ENCODE data around the gene SEC23IP. TPM values are rescaled to one million over a fixed set of nuclear protein-coding genes. Genes with fewer than 3 reads are reported as not detected.
"Not testable (repeated sequence)": the region's sequence is repeated elsewhere in the genome, so short reads cannot be mapped to it uniquely, and the experiment has no call there.

SEC23IP gene
- total RNA-seq, 2 experiments from 2014 or later = 49.0 to 55.2 TPM

- intact Hi-C loops (cut with micrococcal nuclease) = no loop called here
- no peaks in the 10 kb centered on the region for H3K27me3 Mint-ChIP-seq (ENCODE audit: low read depth)
- peaks cover 60% of the 10 kb centered on the region for H3K4me1 Mint-ChIP-seq (ENCODE audit: low read depth)
- no peaks in the 10 kb centered on the region for H3K9me3 Mint-ChIP-seq
- H3K36me3 Mint-ChIP-seq (ENCODE audit: low read depth) = peaks cover 30% of the 10 kb centered on the region
- no peak overlapping the region for H3K4me3 Mint-ChIP-seq
- no peak overlapping the region for H3K27ac Mint-ChIP-seq
- DNase-seq = no peak
- CTCF ChIA-PET = interaction anchor here (0.6 to 1.4 kb wide), 3 partner anchors 9 to 179 kb away, joined by 3 to 5 read pairs (median 3); no protein-coding TSS in a partner anchor
Observed at GRCh38 chr10:119862524-119862923, 30.0 kb upstream of the SEC23IP start.

DNA sequence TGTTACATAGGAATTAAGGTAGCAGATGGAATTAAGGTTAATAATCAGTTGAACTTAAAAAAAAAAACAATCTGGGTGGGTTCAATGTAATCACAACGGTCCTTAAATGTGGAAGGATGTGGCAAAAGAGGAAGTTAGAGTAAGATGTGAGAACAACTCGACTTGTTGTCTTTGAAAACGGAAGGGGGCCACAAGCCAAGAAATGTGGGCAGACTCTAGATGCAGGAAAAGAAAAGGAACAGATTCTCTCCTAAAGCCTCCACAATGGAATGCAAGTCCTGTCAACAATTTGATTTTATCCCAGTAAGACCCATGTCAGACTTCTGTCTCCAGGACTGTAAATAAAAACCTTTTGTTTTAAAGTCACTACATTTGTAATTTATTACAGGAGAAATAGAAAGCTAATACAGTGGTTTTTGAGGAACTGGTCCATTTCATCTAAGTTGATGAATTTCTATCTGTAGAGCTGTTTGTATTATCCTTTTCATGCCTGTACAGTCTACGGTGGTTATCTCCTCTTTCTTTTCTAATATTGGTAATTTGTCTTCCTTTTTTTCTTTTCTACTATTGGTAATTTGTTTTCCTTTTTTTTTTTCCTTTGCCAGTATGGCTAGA, 28.5 kb upstream of the SEC23IP start:
- intact Hi-C loops (cut with micrococcal nuclease) = no loop called here
- CTCF ChIA-PET = interaction anchor here (0.8 to 1.0 kb wide), 2 partner anchors 9 to 178 kb away, joined by 3 to 4 read pairs; no protein-coding TSS in a partner anchor
- peaks cover 29% of the 10 kb centered on the region for H3K36me3 Mint-ChIP-seq (ENCODE audit: low read depth)
- H3K27me3 Mint-ChIP-seq (ENCODE audit: low read depth) = no peaks in the 10 kb centered on the region
- no peak for DNase-seq
- H3K27ac Mint-ChIP-seq = no peak overlapping the region
- no peak overlapping the region for H3K4me3 Mint-ChIP-seq
- no peaks in the 10 kb centered on the region for H3K9me3 Mint-ChIP-seq
- peaks cover 70% of the 10 kb centered on the region for H3K4me1 Mint-ChIP-seq (ENCODE audit: low read depth)

- no peak for DNase-seq
- H3K9me3 Mint-ChIP-seq = no peaks in the 10 kb centered on the region
- intact Hi-C loops (cut with micrococcal nuclease) = no loop called here
- no peak overlapping the region for H3K4me3 Mint-ChIP-seq
- H3K36me3 Mint-ChIP-seq (ENCODE audit: low read depth) = peaks cover 26% of the 10 kb centered on the region
- CTCF ChIA-PET = no interaction called here
- no peak overlapping the region for H3K27ac Mint-ChIP-seq
- H3K27me3 Mint-ChIP-seq (ENCODE audit: low read depth) = no peaks in the 10 kb centered on the region
- peaks cover 68% of the 10 kb centered on the region for H3K4me1 Mint-ChIP-seq (ENCODE audit: low read depth)
Observed at GRCh38 chr10:119865699-119866240, 26.8 kb upstream of the SEC23IP start.

DNA sequence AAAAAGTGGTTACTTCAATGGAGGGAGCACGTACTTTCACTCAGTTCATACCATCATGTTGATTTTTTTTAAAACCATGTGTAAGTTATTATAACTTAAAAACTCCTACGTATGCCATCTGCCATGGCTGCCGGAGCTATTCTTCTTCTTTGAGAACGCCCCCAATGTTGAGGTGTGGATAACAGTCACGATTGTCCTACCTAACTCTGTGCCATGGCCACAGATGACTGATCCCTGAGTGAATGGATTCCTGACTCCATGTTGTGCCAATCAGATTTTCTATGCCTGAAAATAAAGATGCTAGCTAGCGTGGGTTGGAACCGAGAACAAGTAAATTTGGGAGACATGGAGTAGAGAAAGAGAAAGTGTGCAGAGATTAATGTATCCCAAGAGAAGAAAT, 25.2 kb upstream of the SEC23IP start:
- no peak overlapping the region for H3K4me3 Mint-ChIP-seq
- no peaks in the 10 kb centered on the region for H3K27me3 Mint-ChIP-seq (ENCODE audit: low read depth)
- peaks cover 66% of the 10 kb centered on the region for H3K4me1 Mint-ChIP-seq (ENCODE audit: low read depth)

GRCh38 chr10:119869398-119869797, 23.1 kb upstream of the SEC23IP start:
- H3K27me3 Mint-ChIP-seq (ENCODE audit: low read depth); intact Hi-C loops (cut with micrococcal nuclease); H3K9me3 Mint-ChIP-seq; H3K27ac Mint-ChIP-seq; DNase-seq: not testable (repeated sequence)
- Mint-ChIP-seq H3K4me3 (peak overlapping the region; percentile 7), H3K36me3 (ENCODE audit: low read depth) (peaks cover 21% of the 10 kb centered on the region), H3K4me1 (ENCODE audit: low read depth) (peaks cover 61% of the 10 kb centered on the region)
- CTCF ChIA-PET = interaction anchor here (1.5 kb wide), 1 partner anchor 10 kb away, joined by 8 read pairs; no protein-coding TSS in a partner anchor

More for the DNA sequence above, 25.2 kb upstream of the SEC23IP start:
- intact Hi-C loops (cut with micrococcal nuclease) = no loop called here
- CTCF ChIA-PET = interaction anchor here (0.6 to 1.9 kb wide), 4 partner anchors 8 to 283 kb away, joined by 3 to 9 read pairs (median 4); no protein-coding TSS in a partner anchor
- no peaks in the 10 kb centered on the region for H3K9me3 Mint-ChIP-seq
- no peak overlapping the region for H3K27ac Mint-ChIP-seq
- H3K36me3 Mint-ChIP-seq (ENCODE audit: low read depth) = peaks cover 26% of the 10 kb centered on the region
- DNase-seq = no peak

- intact Hi-C loops (cut with micrococcal nuclease) = loop anchor here (1.0 to 2.0 kb wide), 7 partner anchors 13 to 1117 kb away; partner anchors contain the start of genes CACUL1, RGS10 and TIAL1
- H3K9me3 Mint-ChIP-seq = no peaks in the 10 kb centered on the region
- peak; percentile 68 for DNase-seq
- no peaks in the 10 kb centered on the region for H3K27me3 Mint-ChIP-seq (ENCODE audit: low read depth)
- H3K4me3 Mint-ChIP-seq = peak overlapping the region; percentile 83
- peak overlapping the region; percentile 86 for H3K27ac Mint-ChIP-seq
- H3K36me3 Mint-ChIP-seq (ENCODE audit: low read depth) = peaks cover 7% of the 10 kb centered on the region
- H3K4me1 Mint-ChIP-seq (ENCODE audit: low read depth) = peaks cover 44% of the 10 kb centered on the region
- CTCF ChIA-PET = interaction anchor here (0.5 to 3.4 kb wide), 11 partner anchors 9 to 240 kb away, joined by 3 to 28 read pairs (median 3); partner anchors contain the start of gene SEC23IP
Observed at GRCh38 chr10:119871881-119872609, 20.5 kb upstream of the SEC23IP start.

GRCh38 chr10:119872610-119872859, 20.0 kb upstream of the SEC23IP start, which contains the start of gene MCMBP:
MCMBP (minus strand) TSS chr10:119872843; CDS start chr10:119872584, 259 bp downstream.
- H3K9me3 Mint-ChIP-seq = no peaks in the 10 kb centered on the region
- CTCF ChIA-PET = interaction anchor here (0.9 to 3.4 kb wide), 4 partner anchors 11 to 122 kb away, joined by 3 to 28 read pairs (median 8); no protein-coding TSS in a partner anchor
- H3K27me3 Mint-ChIP-seq (ENCODE audit: low read depth) = no peaks in the 10 kb centered on the region
- peaks cover 41% of the 10 kb centered on the region for H3K4me1 Mint-ChIP-seq (ENCODE audit: low read depth)
- intact Hi-C loops (cut with micrococcal nuclease) = loop anchor here (1.0 to 2.0 kb wide), 6 partner anchors 46 to 1118 kb away; partner anchors contain the start of genes CACUL1, RGS10 and TIAL1
- peak within 1 kb of the TSS; percentile 86 for H3K27ac Mint-ChIP-seq
- peak within 1 kb of the TSS; percentile 83 for H3K4me3 Mint-ChIP-seq
- peaks cover 5% of the 10 kb centered on the region for H3K36me3 Mint-ChIP-seq (ENCODE audit: low read depth)
- DNase-seq = no peak

- no peaks in the 10 kb centered on the region for H3K27me3 Mint-ChIP-seq (ENCODE audit: low read depth)
- DNase-seq = peak; percentile 84
- peaks cover 5% of the 10 kb centered on the region for H3K36me3 Mint-ChIP-seq (ENCODE audit: low read depth)
- peak overlapping the region; percentile 83 for H3K4me3 Mint-ChIP-seq
- intact Hi-C loops (cut with micrococcal nuclease) = loop anchor here (1.0 to 2.0 kb wide), 8 partner anchors 19 to 1118 kb away; partner anchors contain the start of genes CACUL1, RGS10, SEC23IP and TIAL1
- peaks cover 38% of the 10 kb centered on the region for H3K4me1 Mint-ChIP-seq (ENCODE audit: low read depth)
- H3K27ac Mint-ChIP-seq = peak overlapping the region; percentile 84
- CTCF ChIA-PET = interaction anchor here (0.9 to 3.4 kb wide), 6 partner anchors 8 to 122 kb away, joined by 3 to 28 read pairs (median 4); no protein-coding TSS in a partner anchor
- H3K9me3 Mint-ChIP-seq = no peaks in the 10 kb centered on the region
Observed at GRCh38 chr10:119872860-119873681, 19.5 kb upstream of the SEC23IP start.

- Mint-ChIP-seq H3K27me3 (ENCODE audit: low read depth) (no peaks in the 10 kb centered on the region), H3K9me3 (no peaks in the 10 kb centered on the region), H3K4me3 (no peak overlapping the region), H3K36me3 (ENCODE audit: low read depth) (no peaks in the 10 kb centered on the region), H3K27ac (no peak overlapping the region), H3K4me1 (ENCODE audit: low read depth) (peaks cover 6% of the 10 kb centered on the region)
- DNase-seq = no peak
- CTCF ChIA-PET = no interaction called here
- intact Hi-C loops (cut with micrococcal nuclease) = no loop called here
Observed at GRCh38 chr10:119878524-119878923, 14.0 kb upstream of the SEC23IP start.

DNA sequence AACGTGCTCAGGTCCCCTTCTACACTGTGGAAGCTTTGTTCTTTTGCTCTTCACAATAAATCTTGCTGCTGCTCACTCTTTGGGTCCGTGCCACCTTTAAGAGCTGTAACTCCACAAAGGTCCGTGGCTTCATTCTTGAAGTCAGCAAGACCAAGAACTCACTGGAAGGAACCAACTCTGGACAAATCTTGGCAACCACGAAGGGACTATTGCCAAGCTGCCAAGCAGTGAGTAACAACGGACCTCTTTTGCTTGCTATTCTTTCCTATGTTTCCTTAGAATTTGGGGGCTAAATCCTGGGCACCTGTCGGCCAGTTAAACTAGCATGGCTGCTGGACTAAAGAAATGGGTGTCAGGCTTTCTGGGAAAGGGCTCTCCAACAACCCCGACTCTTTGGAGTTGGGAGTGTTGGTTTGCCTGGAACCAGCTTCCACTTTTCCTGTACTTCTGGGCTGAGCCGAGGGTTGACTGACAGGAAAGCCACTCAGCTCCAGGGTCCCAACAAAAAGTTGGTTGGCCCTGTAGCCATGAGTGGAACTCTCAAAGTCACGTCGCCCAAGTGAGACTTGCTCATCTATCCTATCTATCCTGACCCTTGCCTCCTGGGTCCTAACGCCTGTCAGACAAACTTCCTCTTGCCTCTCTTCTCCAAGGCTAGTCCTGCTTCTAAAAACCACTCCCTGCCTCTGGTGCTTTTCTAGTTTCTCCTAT, 8.5 kb upstream of the SEC23IP start:
- intact Hi-C loops (cut with micrococcal nuclease); H3K27ac Mint-ChIP-seq; H3K4me1 Mint-ChIP-seq (ENCODE audit: low read depth); H3K36me3 Mint-ChIP-seq (ENCODE audit: low read depth); DNase-seq; H3K27me3 Mint-ChIP-seq (ENCODE audit: low read depth); H3K9me3 Mint-ChIP-seq; H3K4me3 Mint-ChIP-seq: not testable (repeated sequence)
- CTCF ChIA-PET = interaction anchor here (0.8 to 1.2 kb wide), 3 partner anchors 8 to 333 kb away, joined by 3 read pairs; partner anchors contain the start of genes MCMBP and SEC23IP

DNA sequence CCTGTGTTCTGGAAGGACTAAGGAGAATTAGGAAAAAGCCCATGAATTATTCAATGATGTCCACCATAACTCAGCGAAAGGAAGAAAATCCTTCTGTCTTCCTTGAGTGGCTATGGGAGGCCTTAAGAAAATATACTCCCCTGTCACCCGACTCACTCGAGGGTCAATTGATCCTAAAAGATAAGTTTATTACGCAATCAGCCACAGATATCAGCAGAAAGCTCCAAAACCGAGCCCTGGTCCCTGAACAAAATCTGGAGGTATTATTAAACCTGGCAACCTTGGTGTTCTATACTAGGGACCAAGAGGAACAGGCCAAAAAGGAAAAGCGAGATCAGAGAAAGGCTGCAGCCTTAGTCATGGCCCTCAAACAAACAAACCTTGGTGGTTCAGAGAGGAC, 6.5 kb upstream of the SEC23IP start:
- intact Hi-C loops (cut with micrococcal nuclease); H3K27ac Mint-ChIP-seq; H3K36me3 Mint-ChIP-seq (ENCODE audit: low read depth); H3K4me3 Mint-ChIP-seq; H3K9me3 Mint-ChIP-seq; DNase-seq; H3K4me1 Mint-ChIP-seq (ENCODE audit: low read depth); CTCF ChIA-PET; H3K27me3 Mint-ChIP-seq (ENCODE audit: low read depth): not testable (repeated sequence)
